HG03196 (cell line): ENCODE measurements around the gene SIRPB1.
"Not testable (repeated sequence)": the region's sequence is repeated elsewhere in the genome, so short reads cannot be mapped to it uniquely, and the experiment has no call there.

Experiments used
- ATAC-seq: cut with Tn5 transposase; IDR thresholded peaks from one replicate; pipeline ENCODE4 v1.9.1; 2021; ENCODE audit not compliant: unreplicated experiment

Gene SIRPB1

GRCh38 chr20:1600736-1601135, 19.1 kb downstream of the SIRPB1 start:
- no peak for ATAC-seq

GRCh38 chr20:1595333-1595732, 24.5 kb downstream of the SIRPB1 start:
- ATAC-seq: no peak

GRCh38 chr20:1588533-1589460, 31.0 kb downstream of the SIRPB1 start:
- no peak for ATAC-seq

GRCh38 chr20:1587781-1588532, 31.9 kb downstream of the SIRPB1 start:
- ATAC-seq: no peak

GRCh38 chr20:1579488-1579887, 40.3 kb downstream of the SIRPB1 start:
- no peak for ATAC-seq

GRCh38 chr20:1577906-1578305, 41.9 kb downstream of the SIRPB1 start:
- ATAC-seq: no peak

GRCh38 chr20:1577313-1577712, 42.5 kb downstream of the SIRPB1 start:
- ATAC-seq: not testable (repeated sequence)

- ATAC-seq: no peak
Observed at GRCh38 chr20:1576641-1577040, 43.2 kb downstream of the SIRPB1 start.

- ATAC-seq: not testable (repeated sequence)
Observed at GRCh38 chr20:1576003-1576402, 43.8 kb downstream of the SIRPB1 start.

GRCh38 chr20:1571583-1571982, 48.2 kb downstream of the SIRPB1 start:
- not testable (repeated sequence) for ATAC-seq
